HG03108 (cell line): ENCODE results near the gene PLA2G2E.

Experiments
- ATAC-seq: cut with Tn5 transposase; IDR thresholded peaks from one replicate; pipeline ENCODE4 v1.9.1; 2021; ENCODE audit warnings: moderate library complexity; ENCODE audit not compliant: unreplicated experiment

Gene PLA2G2E, protein sequence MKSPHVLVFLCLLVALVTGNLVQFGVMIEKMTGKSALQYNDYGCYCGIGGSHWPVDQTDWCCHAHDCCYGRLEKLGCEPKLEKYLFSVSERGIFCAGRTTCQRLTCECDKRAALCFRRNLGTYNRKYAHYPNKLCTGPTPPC

DNA sequence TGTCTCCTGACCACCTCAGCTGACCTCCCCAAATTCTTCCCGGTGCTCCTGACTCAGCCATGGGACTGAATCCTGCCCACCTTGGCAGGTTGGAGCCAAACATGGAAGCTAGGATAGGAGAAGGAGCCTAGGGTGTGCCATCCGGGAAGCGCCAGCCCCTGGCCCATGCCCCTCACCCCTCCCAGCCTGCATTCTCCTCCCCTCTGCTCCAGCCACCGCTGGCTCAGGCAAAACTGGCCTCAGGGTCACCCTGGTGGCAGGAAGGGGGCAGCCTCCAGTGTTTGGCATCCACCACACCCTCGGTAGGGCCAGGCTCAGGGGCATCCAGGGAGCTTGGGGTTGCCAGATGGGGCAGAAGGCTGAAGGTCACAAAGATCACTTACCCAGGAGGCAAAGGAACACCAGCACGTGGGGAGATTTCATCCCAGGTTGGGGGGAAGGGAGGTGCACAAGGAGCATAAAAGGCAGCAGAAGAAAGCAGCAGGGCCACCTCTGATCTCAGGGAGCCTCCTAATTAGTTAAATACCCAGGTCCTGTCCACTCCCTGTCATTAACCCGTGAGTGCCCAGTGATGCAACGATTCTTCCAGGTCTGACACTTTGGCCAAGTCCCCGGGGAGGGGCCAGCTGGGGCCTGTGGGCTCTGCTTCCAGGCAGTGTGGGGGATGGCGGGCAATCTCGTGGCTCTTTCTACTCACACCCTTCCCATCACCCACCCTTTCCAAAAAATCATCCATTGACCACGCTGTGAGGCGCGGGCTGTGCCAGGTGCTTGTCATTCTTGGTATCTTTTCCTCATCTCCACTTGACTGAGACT, at the start of gene PLA2G2E:
Gene PLA2G2E, minus strand, starts transcription at position 481 of the 816 bp plus-strand sequence. Its CDS starts 58 bp downstream, at position 423.
- ATAC-seq = no peak

DNA sequence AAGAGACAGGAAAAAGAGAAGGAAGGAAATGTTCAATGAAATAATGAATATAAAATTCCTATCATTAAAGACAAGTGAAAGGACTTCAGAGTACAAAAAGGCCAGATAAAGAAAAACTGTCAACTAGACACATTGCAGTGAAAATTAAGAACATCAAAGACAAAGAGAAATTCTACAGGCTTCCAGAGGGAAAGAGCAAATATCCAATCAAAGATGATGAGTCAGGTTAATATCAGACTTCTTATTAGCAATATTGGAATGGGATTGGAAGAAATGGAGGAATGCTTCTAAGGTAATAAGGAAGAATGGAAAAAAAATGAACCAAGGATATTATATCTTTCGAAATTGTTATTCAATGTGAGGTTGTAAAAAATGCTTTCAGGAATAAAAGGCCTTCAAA, 48.2 kb upstream of the PLA2G2E start:
- ATAC-seq = no peak

DNA sequence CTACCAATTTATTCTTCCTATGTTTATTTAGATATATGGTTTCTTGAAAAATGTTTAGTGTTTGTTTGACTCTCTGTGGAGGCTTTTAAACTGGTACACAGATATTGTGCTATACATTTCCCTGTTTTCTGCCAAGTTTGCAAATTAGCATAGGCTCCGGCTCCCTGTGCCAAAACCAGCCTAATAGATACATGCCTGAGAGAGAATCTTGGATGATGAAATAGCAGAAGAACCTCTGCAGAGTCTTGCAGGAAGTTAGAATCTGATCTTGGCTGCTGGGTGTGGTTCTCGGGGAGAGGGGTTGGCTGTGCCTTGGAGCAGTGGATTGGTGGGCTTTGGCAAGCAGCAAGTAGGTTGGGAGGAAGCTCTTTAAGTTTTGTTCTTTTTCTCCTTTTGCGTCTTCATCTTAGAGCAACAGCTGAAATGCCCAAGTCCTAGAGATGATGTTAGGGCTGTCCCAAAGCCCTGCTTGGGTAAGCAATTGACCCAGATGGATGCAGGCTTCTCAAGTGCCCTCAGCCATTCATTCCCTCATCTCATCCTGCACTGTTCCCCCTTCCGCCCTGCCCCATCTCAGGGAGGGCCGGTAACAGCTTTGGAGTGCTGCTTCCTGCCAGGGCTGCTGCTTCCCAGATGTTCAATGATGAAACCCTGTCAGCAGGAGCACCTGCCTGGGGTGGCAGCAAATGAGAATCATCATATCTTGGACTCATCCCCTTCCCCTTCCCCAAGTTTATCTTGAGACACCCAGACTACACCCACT, 46.7 kb upstream of the PLA2G2E start:
- no peak for ATAC-seq

DNA sequence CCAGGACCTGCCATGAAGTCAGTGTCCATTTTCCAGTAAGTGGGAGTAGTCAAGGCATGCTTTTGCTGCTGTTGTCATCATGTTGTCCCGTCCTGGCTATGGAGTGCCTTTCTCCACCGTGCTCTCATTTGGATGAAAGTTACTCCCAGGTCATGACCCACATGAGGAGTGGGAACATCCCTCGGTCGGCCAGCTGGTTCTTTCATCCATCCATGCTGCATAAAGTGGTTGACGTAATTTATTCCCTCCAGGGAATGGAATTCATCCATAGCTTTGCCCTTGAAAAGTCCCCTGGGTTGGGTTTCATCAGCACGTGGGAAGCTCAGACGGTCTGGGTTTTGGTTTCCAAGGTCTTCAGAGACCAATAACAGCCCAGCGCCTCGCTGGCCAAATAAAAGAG, 44.4 kb upstream of the PLA2G2E start:
- ATAC-seq = no peak

DNA sequence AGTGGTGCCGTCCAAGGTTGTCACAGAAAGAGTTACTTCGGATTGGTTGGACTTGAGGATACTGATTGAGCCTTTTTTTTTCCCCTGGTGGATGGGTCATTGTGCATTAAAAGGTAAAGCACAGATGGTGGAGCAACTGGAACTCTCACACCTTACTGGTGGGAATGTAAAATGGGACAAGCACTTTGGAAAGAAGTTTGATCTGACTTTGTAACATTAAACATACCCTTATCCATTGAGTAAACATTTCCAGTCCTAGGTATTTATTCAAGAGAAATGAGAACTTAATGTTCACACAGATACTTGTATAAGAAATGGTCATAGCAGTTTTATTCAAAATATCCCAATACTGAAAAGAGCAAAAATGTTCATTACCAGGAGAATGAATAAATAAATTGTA, 41.1 kb upstream of the PLA2G2E start:
- ATAC-seq = no peak

DNA sequence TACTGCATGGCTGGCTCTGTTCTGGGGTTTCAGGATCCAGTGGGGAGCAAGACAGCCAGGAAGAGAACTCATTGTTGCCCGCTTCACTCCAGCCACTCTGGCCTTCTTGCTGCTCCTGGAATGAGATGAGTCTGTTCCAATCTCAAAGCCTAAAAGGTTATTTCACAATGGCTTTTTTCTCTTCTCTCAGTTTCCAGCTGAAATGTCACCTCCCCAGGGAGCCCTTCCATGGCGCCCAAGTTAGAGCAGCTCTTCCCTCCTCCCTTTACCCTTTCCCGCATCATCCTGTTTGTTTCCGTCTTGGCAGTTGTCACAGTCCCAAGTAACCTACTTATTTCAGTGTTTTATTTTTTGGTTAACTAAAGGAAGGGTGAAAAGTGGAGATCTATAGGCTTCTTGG, 40.2 kb upstream of the PLA2G2E start:
- no peak for ATAC-seq

DNA sequence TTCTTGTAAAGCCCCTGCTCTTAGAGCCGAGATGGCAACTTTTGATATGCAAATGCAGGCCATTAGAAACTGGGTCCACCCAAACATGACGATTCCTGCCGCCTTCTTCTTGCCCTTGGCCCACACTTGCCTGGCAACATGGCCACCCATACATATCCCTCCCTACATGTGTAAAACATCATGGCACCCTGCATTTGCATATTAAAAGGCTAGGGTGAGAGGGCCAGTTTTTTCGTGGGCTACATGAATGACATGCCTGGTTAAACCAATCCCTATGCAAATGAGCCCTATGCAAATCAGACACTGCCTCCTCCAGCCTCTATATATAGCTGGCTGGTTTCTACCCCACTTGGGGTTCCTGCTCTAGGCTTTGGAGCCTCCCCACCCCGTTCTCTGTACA, 37.2 kb upstream of the PLA2G2E start:
- no peak for ATAC-seq

DNA sequence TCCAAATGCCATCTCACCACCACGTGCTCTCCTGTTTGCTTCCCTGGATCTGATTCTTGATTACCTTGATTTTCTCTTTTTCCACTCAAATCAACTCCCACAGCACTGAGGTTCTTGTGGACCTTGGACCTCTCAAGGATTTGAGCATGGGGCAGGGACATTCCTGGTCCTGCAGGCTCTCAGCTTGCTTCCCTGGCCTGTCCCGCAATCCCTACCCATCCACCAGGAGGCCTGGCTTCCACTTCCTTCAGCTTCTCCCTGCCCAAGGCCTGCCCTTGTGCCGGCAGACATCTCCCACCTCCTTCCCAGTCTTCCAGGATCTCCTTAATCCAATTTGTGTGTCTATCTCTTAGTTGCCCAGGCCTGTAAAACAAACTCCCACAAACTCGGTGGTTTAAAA, 34.4 kb upstream of the PLA2G2E start:
- ATAC-seq = no peak

DNA sequence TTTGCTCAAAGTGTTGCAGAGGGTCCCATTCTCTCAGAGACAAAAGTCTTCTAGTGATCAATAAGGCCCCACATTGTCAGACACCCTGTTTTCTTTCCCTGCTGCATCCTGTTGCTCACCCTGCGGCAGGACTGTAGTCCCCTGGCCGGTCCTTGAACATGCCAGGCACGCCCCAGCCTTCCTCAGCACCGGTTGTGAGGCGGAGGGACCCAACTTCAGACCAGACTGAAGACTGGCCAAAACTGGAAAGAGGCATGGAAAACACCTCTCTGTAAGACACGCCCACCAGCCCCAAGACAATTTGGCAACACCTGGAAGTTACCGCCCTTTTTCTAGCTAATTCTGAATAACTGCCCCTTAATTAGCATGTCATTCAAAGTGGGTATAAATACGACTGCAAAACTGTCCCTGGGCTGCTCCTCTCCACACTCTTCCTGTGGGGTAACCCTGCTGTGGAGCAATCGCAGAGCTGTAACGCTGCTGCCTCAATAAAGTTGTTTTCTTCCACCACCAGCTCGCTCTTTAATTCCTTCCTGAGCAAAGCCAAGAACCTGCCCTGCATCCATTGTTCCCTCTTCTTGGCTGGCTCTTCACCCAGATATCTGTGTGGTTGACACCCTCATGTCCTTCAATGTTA, 32.2 kb upstream of the PLA2G2E start:
- no peak for ATAC-seq

DNA sequence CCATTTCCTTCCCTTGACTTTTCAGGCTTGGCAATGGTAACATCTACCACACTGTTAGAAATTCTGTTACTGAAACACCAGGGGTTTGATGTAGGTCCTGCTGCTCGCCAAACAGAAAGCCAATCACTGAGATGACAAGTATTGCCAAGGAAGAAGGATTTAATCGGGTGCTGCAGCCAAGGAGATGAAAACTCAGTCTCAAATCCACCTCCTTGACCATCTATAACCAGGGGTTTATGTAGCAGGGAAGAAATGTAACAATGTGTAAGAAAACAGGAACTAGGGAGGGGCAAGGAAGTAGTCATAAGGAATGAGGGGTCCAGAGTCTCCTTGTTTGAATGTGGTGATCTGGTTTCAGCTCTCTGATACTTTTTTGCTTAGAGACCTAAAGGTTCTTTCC, 30.6 kb upstream of the PLA2G2E start:
- no peak for ATAC-seq

DNA sequence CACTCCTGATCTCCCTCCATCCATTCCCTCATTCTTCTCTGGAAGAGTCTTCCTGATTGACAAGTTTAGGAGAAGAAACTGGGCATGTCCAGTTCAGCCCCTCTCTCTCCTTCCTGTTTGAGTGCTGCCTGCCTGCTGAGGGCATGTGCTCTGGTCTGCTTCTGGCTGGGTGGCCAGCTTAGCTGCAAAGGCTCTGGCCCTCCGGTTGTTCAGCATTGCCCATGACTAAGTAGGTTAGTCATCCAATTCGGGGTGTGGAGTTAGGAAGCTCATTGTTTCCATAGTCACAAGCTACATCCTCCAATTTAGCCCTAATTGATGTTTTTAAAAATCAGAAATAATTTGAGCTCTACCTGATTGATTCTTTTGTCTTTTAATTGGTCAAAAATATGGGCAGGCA, 25.6 kb upstream of the PLA2G2E start:
- ATAC-seq = no peak

DNA sequence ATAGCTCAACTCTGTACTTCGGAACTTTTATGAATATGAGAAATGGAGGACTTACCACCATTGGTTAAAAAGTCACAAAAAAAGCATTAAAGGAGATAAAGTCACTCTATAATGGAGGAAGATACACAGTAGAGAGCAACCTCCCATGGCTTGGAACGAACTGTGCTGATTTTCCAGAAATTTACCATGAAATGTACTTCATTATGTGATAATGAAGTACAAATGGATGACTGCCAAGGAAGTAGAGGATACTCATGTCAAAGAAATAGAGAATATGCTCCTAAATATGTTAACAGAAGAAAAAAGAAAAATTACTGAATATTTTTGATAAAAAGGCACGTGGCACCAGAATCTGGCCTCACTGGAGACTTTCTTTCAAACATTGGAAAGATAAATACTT, 23.6 kb upstream of the PLA2G2E start:
- no peak for ATAC-seq

DNA sequence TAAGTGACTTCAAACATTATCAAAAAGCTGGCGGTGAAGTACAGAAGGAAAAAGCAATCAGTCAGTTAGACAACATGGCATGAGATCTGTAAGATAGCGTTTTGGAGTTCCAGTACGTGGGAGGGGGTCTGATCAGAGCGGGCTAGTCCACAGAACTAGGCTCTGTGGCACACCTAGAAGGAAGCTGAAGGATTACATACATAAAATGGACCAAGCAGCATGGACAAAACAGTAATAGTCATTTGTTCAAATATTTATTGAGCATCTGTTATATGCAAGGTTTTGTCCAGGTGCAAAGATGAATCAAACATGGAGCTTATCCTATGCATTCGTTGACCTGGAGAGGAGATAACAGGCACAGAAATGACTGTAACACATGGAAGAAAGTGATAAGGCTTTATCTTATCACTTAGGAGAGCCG, 22.9 kb upstream of the PLA2G2E start:
- ATAC-seq = no peak

DNA sequence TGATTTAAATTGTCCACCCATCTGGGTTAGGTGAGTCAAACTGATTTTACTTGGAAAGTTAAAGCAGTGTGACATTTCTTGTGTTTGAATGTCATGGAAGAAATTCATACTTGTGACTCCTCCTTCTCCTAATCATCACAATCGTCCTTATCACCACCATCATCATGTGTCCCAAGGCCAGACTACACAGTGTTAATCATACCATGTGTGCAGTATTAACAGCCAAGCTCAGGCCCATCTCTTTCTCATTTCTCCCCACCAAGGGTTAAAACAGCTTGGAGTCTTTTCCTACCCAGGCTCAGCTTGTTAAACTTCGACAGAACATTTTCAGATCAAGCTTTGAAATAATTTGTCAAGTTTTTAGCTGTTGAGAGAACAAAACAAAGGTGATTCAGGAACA, 22.5 kb upstream of the PLA2G2E start:
- no peak for ATAC-seq

DNA sequence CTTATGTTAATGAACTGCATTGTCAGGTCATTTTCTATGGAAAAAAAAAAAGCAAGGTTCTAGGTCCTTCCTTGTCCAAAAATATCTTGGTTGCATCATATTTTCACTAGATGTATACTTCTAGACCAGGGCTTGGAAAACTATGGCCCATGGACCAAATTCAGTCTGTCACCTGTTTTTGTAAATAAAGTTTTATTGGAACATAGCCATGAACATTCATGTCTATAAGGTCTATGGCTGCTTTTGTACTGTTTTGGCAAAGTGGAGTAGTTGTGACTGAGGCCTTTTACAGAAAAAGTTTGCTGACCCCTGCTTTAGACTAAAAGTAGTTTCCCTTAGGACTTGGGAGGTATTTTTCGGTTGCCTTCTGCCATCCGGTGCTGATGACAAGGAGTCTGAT, 19.2 kb upstream of the PLA2G2E start:
- no peak for ATAC-seq

DNA sequence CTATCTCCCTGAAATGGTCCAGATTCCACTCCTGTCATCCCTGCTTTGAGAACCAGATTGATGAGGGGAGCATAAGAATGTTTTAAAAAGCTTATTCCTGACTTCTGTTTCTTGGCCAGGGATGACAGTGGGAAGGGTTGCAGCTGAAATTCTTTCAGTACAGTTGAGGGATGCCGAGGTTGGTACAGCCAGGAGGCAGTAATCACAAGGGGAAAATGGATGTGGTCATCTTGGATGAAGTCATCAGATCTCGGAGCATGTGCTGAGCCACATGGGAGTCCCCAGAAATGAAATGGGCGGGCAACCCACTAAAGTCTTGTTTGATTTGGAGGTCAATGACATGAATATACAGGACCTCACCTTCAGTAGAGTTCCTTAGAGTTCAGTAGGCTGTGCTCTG, 18.7 kb upstream of the PLA2G2E start:
- ATAC-seq = no peak

DNA sequence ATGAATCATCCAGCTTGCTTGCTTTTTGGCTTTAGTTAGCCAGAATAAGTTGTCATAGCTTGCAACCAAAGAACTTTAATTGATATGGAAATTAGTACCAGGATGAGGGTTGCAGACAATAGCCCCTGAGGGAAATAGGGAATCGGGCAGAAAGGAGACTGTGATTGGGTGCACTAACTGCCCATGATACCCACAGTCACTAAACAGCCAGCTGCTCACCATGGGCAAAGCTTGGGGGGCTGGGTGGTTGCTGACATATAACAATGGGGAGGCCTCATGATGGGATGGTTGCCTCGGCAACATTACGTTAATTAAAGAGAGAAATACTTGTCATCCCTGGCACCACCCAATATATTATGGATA, 17.8 kb upstream of the PLA2G2E start:
- ATAC-seq = no peak

DNA sequence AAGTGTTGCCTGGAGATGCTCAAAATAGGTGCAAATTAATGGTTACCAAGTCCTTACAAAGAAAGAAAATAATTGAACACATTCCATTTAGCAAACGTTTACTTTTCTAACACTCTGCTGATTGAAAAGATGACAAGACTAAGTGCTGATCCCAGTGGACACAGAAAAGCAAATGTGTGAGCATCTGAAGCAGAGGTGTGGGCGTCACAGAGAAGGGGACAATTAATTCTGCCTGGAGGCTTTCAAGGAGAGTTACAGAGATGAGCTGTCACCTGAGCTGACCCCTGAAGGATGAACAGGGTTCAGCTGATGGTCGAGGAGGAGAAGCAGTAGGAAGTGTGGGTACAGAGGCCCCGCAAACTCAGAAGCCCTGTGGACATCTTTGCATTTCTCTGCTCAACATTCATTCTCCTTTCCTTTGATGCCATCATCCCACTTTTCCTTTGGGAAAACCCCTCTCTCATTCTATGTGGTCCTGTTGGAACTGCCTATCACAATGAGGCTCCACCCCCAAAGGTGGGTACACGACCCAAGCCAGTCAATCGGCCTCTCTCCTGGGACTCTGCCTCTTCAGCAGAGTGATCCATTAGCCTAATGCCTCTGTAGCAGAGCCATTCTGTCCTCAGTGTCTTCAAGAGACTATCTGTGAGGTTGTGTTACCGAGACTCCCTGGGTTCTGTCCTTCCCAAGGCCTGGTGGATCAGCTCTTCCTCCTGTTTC, 17.2 kb upstream of the PLA2G2E start:
- no peak for ATAC-seq

DNA sequence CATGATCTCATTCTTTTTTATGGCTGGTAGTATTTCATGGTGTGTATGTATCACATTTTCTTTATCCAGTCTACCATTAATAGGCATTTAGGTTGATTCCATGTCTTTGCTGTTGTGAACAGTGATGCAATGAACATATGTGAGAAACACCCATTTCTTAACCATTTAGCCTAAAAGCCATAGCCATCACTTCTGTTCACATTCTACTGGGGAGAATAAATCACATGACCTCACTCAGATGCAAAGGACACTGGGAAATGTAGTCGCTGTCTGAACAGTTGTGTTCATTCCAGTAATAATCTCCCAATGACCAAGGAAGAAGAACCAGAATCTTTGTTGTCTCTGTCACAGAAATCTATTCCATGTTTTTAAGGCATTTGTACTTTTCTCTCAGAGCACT, 15.1 kb upstream of the PLA2G2E start:
- no peak for ATAC-seq

DNA sequence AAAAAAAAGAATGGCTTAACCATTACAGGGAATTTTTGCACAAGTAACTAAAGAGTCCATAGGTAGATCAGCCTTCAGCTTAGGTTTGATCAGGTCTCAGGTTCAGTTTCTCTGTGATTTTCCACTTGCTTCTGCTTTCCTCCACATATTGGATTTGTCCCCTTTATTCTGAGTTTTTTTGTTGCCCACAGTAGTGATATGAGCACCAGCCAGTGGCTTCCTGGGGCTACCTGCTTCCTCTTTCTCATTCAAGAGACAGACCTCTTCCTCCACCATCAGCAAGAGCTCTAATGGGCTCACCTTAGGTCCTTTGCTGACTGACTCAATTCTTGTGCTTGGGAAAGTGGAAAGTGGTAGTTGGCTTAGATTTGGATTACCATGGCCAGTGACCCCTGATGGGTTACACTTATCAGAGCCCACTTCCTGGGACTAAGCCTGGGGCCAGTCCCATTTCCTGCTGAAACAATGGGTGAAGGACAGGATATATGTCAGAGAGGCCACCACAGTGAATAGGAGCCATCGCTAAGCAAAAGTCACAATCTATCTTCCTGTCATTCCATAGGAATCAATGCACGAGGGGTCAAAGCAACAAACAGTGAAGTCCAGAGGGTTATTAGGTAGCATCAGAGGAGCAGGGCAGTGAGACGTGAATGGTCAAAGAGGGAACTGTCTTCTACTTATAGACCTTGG, 12.8 kb upstream of the PLA2G2E start:
- no peak for ATAC-seq
